ENCODE results near the gene CSGALNACT2. TPM values are rescaled to one million over a fixed set of nuclear protein-coding genes. Genes with fewer than 3 reads are reported as not detected.

The CSGALNACT2 gene
- total RNA-seq, 1 experiment from 2014 or later = 8.9 TPM

- Mint-ChIP-seq H3K4me1 (no peaks in the 10 kb centered on the region), H3K4me3 (no peak overlapping the region), H3K9me3 (no peaks in the 10 kb centered on the region), H3K27me3 (ENCODE audit: low read depth) (no peaks in the 10 kb centered on the region), H3K27ac (no peak overlapping the region; a peak in 1 of 7 replicates), H3K36me3 (ENCODE audit: insufficient read depth in 1 of 3, low read depth in 3 of 3) (peaks cover 0 to 7% (median 5%) of the 10 kb centered on the region in 3 experiments; a peak in 3 of 7 replicates)
- Histone ChIP-seq H3K9me3 (ENCODE audit: control insufficient read depth, low read depth, low read length) (no peaks in the 10 kb centered on the region), H2BK5ac (ENCODE audit: insufficient read length, low read length) (no peak overlapping the region), H3K4me1 (ENCODE audit: insufficient read depth, low read length) (no peaks in the 10 kb centered on the region), H4K91ac (ENCODE audit: insufficient read length, low read depth, low read length) (no peak overlapping the region), H3K79me2 (ENCODE audit: insufficient read depth, low read length) (no peaks in the 10 kb centered on the region), H3K56ac (ENCODE audit: insufficient read length, low read depth, low read length) (no peak overlapping the region), H3K14ac (ENCODE audit: insufficient read depth, low read length) (no peak overlapping the region), H3K27me3 (ENCODE audit: insufficient read depth, low read length) (no peaks in the 10 kb centered on the region), H3K4me2 (ENCODE audit: insufficient read depth, insufficient read length, low read length) (no peak overlapping the region), H2AFZ (ENCODE audit: low read length) (no peak overlapping the region), H2AK5ac (ENCODE audit: insufficient read length, low read length) (no peak overlapping the region), H3K23ac (ENCODE audit: insufficient read length, low read depth, low read length) (no peak overlapping the region), H3K9ac (ENCODE audit: extremely low read depth, insufficient read length, low read length) (no peak overlapping the region), H2BK20ac (ENCODE audit: low read depth, low read length, poor library complexity, severe bottlenecking) (no peak overlapping the region), H2BK120ac (ENCODE audit: low read depth, low read length, poor library complexity, severe bottlenecking) (no peak overlapping the region), H4K20me1 (ENCODE audit: control insufficient read depth, insufficient read depth, insufficient read length) (no peaks in the 10 kb centered on the region), H2BK15ac (ENCODE audit: low read depth, low read length) (no peak overlapping the region), H4K8ac (replicated peaks; ENCODE audit: insufficient read length, low read depth, low read length) (no peak overlapping the region), H3K18ac (ENCODE audit: insufficient read length, low read depth, low read length) (no peak overlapping the region), H3T11ph (ENCODE audit: low read length) (no peak overlapping the region), H4K5ac (ENCODE audit: insufficient read length, low read depth, low read length) (no peak overlapping the region), H3K79me1 (ENCODE audit: insufficient read depth, low read depth, low read length, poor library complexity, severe bottlenecking) (no peaks in the 10 kb centered on the region), H3K4ac (ENCODE audit: low read depth, low read length) (no peak overlapping the region), H3K23me2 (ENCODE audit: insufficient read length, low read depth, low read length, poor library complexity, severe bottlenecking) (peaks cover 2% of the 10 kb centered on the region), H2BK12ac (ENCODE audit: insufficient read length, low read depth, low read length) (no peak overlapping the region), H3K27ac (ENCODE audit: insufficient read length, low read depth, low read length) (no peak overlapping the region)
- DNase-seq = no peak
- no peak for TF ChIP-seq CTCF (conservative IDR thresholded peaks at IDR 0.05)
- WGBS (ENCODE audit: extremely low coverage, insufficient read length, low lambda C conversion rate) = no CpG with 5 or more reads among the region's 19 CpGs
Measured at GRCh38 chr10:43120116-43120928, 17.9 kb upstream of the CSGALNACT2 start.
